Thyroid gland (tissue), 4 donors: Measurements from ENCODE around the gene ADCK1. TPM values are rescaled to one million over a fixed set of nuclear protein-coding genes. Genes with fewer than 3 reads are reported as not detected.
"Not testable (repeated sequence)": the region's sequence is repeated elsewhere in the genome, so short reads cannot be mapped to it uniquely, and the experiment has no call there.

ENCODE experiments used
- DNase-seq, 2 donors: peaks; one replicate each; pipeline ENCODE4 v3.0.0-alpha.2; 2019
- H3K27ac ChIP-seq, 3 donors: fragments of 200-600 bp; sonication (generic); 1 replicate in 2 of 3; 2 replicates in 1 of 3; pipeline ENCODE4 v1.5.1; 2016 to 2019; ENCODE audit warnings: mild to moderate bottlenecking in 1 of 3, moderate library complexity in 1 of 3
- H3K27me3 ChIP-seq: fragments of 200-600 bp; sonication (generic); one replicate; pipeline ENCODE4 v1.5.1; 2019
- H3K36me3 ChIP-seq, 2 donors: fragments of 200-600 bp; sonication (generic); one replicate each; pipeline ENCODE4 v1.5.1; 2016 to 2019
- H3K4me1 ChIP-seq, 2 donors: fragments of 200-600 bp; sonication (generic); one replicate each; pipeline ENCODE4 v1.5.1; 2017 to 2019
- H3K4me3 ChIP-seq, 3 donors: fragments of 200-600 bp; sonication (generic); replicated peaks in 1 of 3; 1 replicate in 2 of 3; 2 replicates in 1 of 3; pipeline ENCODE4 v1.5.1; 2016; ENCODE audit warnings: mild to moderate bottlenecking in 1 of 3
- H3K9me3 ChIP-seq: fragments of 200-600 bp; sonication (generic); one replicate; pipeline ENCODE4 v1.5.1; 2017
- POLR2A ChIP-seq, 2 donors: fragments of 450-650 bp; IDR thresholded peaks; one replicate each; pipeline ENCODE4 v1.6.1; 2017; ENCODE audit warnings: antibody characterized with exemption in 2 of 2, mild to moderate bottlenecking in 2 of 2, moderate library complexity in 1 of 2
- WGBS, 2 donors: methylation state at CpG; one replicate each; pipeline ENCODE4 v1.1.5; 2017; 5-methylcytosine and 5-hydroxymethylcytosine counted together
- intact Hi-C: fragments of 100-400 bp; cut with DNase I; formaldehyde crosslinking; loops from one replicate; pipeline ENCODE4 v1.15.1; 2023
- total RNA-seq, 4 donors: library from RNA; depleted of rRNA; stranded (reverse); fragments of >200 nt; gene quantifications; one replicate each; pipeline ENCODE4 v1.2.3, GENCODE V29; 2016
- TF ChIP-seq, protein P1 (sequence below), 6 experiments: fragments of 200-600 bp in 3 of 6; fragments of 450-650 bp in 3 of 6; sonication (generic) in 3 of 6; IDR thresholded peaks; one replicate each; pipeline ENCODE4 v1.5.1; 2016 to 2019; ENCODE audit warnings: antibody characterized with exemption in 6 of 6, mild to moderate bottlenecking in 2 of 6, inconsistent platforms in 1 of 6, moderate library complexity in 1 of 6

Gene ADCK1
- total RNA-seq, 4 donors from 2014 or later, result 4.0 to 13.5 (median 12.1) TPM

DNA sequence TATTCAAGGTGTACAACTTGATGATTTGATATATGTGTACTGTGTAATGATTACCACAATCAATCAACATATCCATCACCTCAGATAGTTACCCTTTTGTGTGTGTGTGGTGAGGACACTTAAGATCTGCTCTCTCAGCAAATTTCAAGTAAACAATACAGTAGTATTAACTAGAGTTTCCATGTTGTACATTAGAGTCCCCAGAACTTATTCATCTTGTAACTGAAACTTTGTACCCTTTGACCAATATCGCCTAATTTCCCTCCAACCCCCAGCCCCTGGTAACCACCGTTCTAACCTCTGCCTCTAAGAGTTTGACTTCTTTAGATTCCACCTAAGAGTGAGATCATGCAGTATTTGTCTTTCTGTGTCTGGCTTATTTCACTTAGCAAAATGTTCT is 12.1 kb downstream of the ADCK1 start:
- H3K4me3 ChIP-seq, result no peak overlapping the region
- no peak for TF ChIP-seq POLR2A (IDR thresholded peaks at IDR 0.05)
- TF ChIP-seq, protein P1, sequence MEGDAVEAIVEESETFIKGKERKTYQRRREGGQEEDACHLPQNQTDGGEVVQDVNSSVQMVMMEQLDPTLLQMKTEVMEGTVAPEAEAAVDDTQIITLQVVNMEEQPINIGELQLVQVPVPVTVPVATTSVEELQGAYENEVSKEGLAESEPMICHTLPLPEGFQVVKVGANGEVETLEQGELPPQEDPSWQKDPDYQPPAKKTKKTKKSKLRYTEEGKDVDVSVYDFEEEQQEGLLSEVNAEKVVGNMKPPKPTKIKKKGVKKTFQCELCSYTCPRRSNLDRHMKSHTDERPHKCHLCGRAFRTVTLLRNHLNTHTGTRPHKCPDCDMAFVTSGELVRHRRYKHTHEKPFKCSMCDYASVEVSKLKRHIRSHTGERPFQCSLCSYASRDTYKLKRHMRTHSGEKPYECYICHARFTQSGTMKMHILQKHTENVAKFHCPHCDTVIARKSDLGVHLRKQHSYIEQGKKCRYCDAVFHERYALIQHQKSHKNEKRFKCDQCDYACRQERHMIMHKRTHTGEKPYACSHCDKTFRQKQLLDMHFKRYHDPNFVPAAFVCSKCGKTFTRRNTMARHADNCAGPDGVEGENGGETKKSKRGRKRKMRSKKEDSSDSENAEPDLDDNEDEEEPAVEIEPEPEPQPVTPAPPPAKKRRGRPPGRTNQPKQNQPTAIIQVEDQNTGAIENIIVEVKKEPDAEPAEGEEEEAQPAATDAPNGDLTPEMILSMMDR (IDR thresholded peaks at IDR 0.05), result no peak
- no peaks in the 10 kb centered on the region for H3K27me3 ChIP-seq
- no peaks in the 10 kb centered on the region for H3K9me3 ChIP-seq
- 91 to 93% methylated on average over 2 of the region's 2 CpGs for WGBS, 2 donors
- no peak overlapping the region for H3K27ac ChIP-seq
- no peaks in the 10 kb centered on the region for H3K4me1 ChIP-seq
- no peak for DNase-seq
- no peaks in the 10 kb centered on the region for H3K36me3 ChIP-seq
- intact Hi-C loops, result no loop called here

DNA sequence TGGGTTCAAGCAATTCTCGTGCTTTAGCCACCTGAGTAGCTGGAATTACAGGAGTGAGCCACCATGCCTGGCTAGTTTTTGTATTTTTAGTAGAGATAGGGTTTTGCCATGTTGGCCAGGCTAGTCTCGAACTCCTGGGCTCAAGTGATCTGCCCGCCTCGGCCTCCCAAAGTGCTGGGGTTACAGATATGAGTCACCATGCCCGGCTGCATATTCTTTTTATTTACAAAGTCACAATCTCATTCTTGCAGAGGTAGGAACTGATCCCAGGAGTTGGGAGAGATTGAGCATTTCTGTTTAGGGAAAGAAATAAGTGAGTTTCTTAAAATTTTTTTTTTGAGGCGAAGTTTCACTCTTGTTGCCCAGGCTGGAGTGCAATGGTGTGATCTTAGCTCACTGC is 12.8 kb downstream of the ADCK1 start:
- H3K4me1 ChIP-seq, H3K36me3 ChIP-seq, intact Hi-C loops, H3K27ac ChIP-seq, H3K9me3 ChIP-seq, H3K27me3 ChIP-seq, H3K4me3 ChIP-seq, DNase-seq: not testable (repeated sequence)
- WGBS, 2 donors, result 75 to 81% methylated on average over 6 of the region's 6 CpGs

DNA sequence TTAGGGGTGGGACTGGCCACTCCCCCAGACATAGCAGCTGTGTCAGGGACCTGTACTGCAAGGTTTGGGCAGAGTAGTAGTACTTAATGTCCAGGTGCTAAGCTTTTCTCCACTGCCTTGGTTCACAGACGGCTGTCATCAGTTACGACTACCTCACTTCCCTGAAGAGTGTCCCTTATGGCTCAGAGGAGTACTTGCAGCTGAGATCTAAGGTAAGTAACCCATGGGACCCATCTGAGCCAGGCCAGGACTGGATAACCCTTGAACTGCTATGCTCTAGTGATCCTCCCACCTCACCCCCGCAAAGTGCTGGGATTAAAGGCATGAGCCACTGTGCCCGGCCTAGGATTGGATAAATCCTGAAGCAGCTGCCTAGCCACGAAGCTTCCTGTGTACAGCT is 22.4 kb downstream of the ADCK1 start:
- Histone ChIP-seq H3K27me3 (no peaks in the 10 kb centered on the region), H3K4me1 (no peaks in the 10 kb centered on the region), H3K4me3 (no peak overlapping the region), H3K36me3 (peaks cover 8 to 9% of the 10 kb centered on the region in 2 donors), H3K27ac (no peak overlapping the region), H3K9me3 (no peaks in the 10 kb centered on the region)
- intact Hi-C loops, result no loop called here
- 73 to 75% methylated on average over 2 to 5 of the region's 5 CpGs for WGBS, 2 donors
- no peak for TF ChIP-seq POLR2A (IDR thresholded peaks at IDR 0.05)
- TF ChIP-seq, protein P1 (IDR thresholded peaks at IDR 0.05), result no peak
- DNase-seq, result peak; percentile 6 to 15

DNA sequence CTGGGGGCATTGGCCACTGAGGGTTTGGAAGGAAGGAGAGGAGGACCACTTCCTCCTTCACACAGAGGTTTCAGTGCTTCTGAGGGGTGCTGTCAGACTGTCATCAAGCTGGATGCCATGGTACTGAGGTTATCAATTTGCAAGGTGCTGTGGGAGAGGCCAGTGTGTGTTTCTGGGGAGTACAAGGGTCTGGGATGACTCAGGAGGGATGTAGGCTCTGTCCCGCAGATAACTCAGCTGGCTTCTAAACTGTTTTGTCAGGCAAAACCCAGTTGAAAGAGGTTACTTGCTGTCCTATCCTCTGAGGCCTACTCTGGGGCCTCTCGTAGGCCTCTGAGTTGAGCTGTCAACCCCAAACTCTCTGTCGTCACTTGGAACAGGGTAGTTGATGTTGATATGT is 22.8 kb downstream of the ADCK1 start:
- Histone ChIP-seq H3K36me3 (peaks cover 8 to 9% of the 10 kb centered on the region in 2 donors), H3K27ac (no peak overlapping the region), H3K4me1 (no peaks in the 10 kb centered on the region), H3K27me3 (no peaks in the 10 kb centered on the region), H3K9me3 (no peaks in the 10 kb centered on the region), H3K4me3 (no peak overlapping the region)
- intact Hi-C loops, result no loop called here
- TF ChIP-seq POLR2A (IDR thresholded peaks at IDR 0.05), result no peak
- TF ChIP-seq, protein P1 (IDR thresholded peaks at IDR 0.05), result no peak
- WGBS, 2 donors, result 84 to 93% methylated on average over 2 to 3 of the region's 3 CpGs
- no peak for DNase-seq

DNA sequence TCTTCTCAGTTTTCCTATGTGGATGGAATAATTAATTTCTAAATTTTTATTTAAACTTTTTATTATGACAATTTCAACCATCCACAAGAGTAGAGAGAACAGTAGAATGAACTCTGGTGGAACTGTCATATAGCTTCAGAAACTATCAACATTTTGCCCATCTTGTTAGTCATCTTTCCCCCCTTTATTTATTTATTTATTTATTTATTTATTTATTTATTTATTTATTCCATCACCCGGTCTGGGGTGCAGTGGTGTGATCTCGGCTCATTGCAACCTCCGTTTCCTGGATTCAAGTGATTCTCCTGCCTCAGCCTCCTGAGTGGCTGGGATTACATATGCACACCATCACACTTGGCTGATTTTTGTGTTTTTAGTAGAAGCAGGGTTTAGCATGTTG is 23.5 kb downstream of the ADCK1 start:
- TF ChIP-seq, protein P1 (IDR thresholded peaks at IDR 0.05), result no peak
- TF ChIP-seq POLR2A (IDR thresholded peaks at IDR 0.05), result no peak
- Histone ChIP-seq H3K9me3 (no peaks in the 10 kb centered on the region), H3K27ac (no peak overlapping the region), H3K4me1 (no peaks in the 10 kb centered on the region), H3K4me3 (no peak overlapping the region), H3K36me3 (peaks cover 8 to 9% of the 10 kb centered on the region in 2 donors), H3K27me3 (no peaks in the 10 kb centered on the region)
- 96 to 97% methylated on average over 3 of the region's 3 CpGs for WGBS, 2 donors
- intact Hi-C loops, result no loop called here
- DNase-seq, result no peak
